HG03196 (cell line): Measurements from ENCODE around the gene MYO15B.
A peak's percentile ranks its signal among the peaks of the same experiment; 100 is the strongest.
"Not testable (repeated sequence)": the region's sequence is repeated elsewhere in the genome, so short reads cannot be mapped to it uniquely, and the experiment has no call there.

ENCODE experiments used
- ATAC-seq: cut with Tn5 transposase; IDR thresholded peaks from one replicate; pipeline ENCODE4 v1.9.1; 2021; ENCODE audit not compliant: unreplicated experiment

MYO15B gene

GRCh38 chr17:75637143-75637538 lies 49.5 kb downstream of the MYO15B start:
- ATAC-seq, result no peak

GRCh38 chr17:75637551-75637950 lies 50.0 kb downstream of the MYO15B start:
- ATAC-seq, result no peak

- not testable (repeated sequence) for ATAC-seq
Measured at GRCh38 chr17:75638039-75638438, 50.4 kb downstream of the MYO15B start.

GRCh38 chr17:75638893-75639292 lies 51.3 kb downstream of the MYO15B start:
- no peak for ATAC-seq

GRCh38 chr17:75639327-75639726 lies 51.7 kb downstream of the MYO15B start:
- ATAC-seq, result no peak

GRCh38 chr17:75639771-75640555 lies 52.4 kb downstream of the MYO15B start:
- ATAC-seq, result no peak

GRCh38 chr17:75640556-75641119 lies 53.0 kb downstream of the MYO15B start:
- ATAC-seq, result no peak

GRCh38 chr17:75641343-75641742 lies 53.7 kb downstream of the MYO15B start:
- ATAC-seq, result no peak

GRCh38 chr17:75642182-75642783 lies 54.7 kb downstream of the MYO15B start:
- no peak for ATAC-seq

GRCh38 chr17:75642784-75643642 lies 55.4 kb downstream of the MYO15B start:
- ATAC-seq, result no peak

- no peak for ATAC-seq
Measured at GRCh38 chr17:75643643-75644017, 56.0 kb downstream of the MYO15B start.

GRCh38 chr17:75645501-75645888 lies 57.9 kb downstream of the MYO15B start:
- no peak for ATAC-seq

GRCh38 chr17:75645889-75646637 lies 58.5 kb downstream of the MYO15B start:
- peak; percentile 88 for ATAC-seq

- peak; percentile 17 for ATAC-seq
Measured at GRCh38 chr17:75646638-75646992, 59.0 kb downstream of the MYO15B start.

GRCh38 chr17:75647061-75647460 lies 59.5 kb downstream of the MYO15B start:
- ATAC-seq, result no peak

GRCh38 chr17:75647921-75648320 lies 60.3 kb downstream of the MYO15B start:
- ATAC-seq, result no peak

GRCh38 chr17:75649687-75650086 lies 62.1 kb downstream of the MYO15B start:
- ATAC-seq, result no peak

GRCh38 chr17:75650874-75651273 lies 63.3 kb downstream of the MYO15B start:
- ATAC-seq, result no peak

GRCh38 chr17:75652341-75652740 lies 64.7 kb downstream of the MYO15B start:
- no peak for ATAC-seq

GRCh38 chr17:75652934-75653549 lies 65.4 kb downstream of the MYO15B start:
- ATAC-seq, result no peak
